Testis (tissue), 3 donors: ENCODE results near the gene SMURF1. TPM values are rescaled to one million over a fixed set of nuclear protein-coding genes. Genes with fewer than 3 reads are reported as not detected.

Source experiments
- DNase-seq: peaks from one replicate; pipeline ENCODE4 v3.0.0-alpha.2; 2019
- H3K27ac ChIP-seq, 2 donors: fragments of 200-600 bp; sonication (generic); one replicate each; pipeline ENCODE4 v1.5.1; 2019
- H3K27me3 ChIP-seq: fragments of 200-600 bp; sonication (generic); one replicate; pipeline ENCODE4 v1.5.1; 2019
- H3K36me3 ChIP-seq: fragments of 200-600 bp; sonication (generic); one replicate; pipeline ENCODE4 v1.5.1; 2017; ENCODE audit warnings: low read depth; ENCODE audit errors: missing control alignments
- H3K4me1 ChIP-seq: fragments of 200-600 bp; sonication (generic); one replicate; pipeline ENCODE4 v1.5.1; 2019
- H3K4me3 ChIP-seq, 2 donors: fragments of 200-600 bp; sonication (generic); one replicate each; pipeline ENCODE4 v1.5.1; 2017 to 2019
- H3K9me3 ChIP-seq: fragments of 200-600 bp; sonication (generic); one replicate; pipeline ENCODE4 v1.5.1; 2017
- POLR2A ChIP-seq: fragments of 450-650 bp; IDR thresholded peaks from one replicate; pipeline ENCODE4 v1.6.1; 2017; ENCODE audit warnings: antibody characterized with exemption, mild to moderate bottlenecking, moderate library complexity
- WGBS, 2 donors: methylation state at CpG; one replicate each; pipeline ENCODE4 v1.1.5; 2018; 5-methylcytosine and 5-hydroxymethylcytosine counted together
- intact Hi-C: fragments of 100-400 bp; cut with DNase I; formaldehyde crosslinking; loops from one replicate; pipeline ENCODE4 v1.15.1; 2023; ENCODE audit warnings: low total_unique reads
- polyA plus RNA-seq: library from polyadenylated mRNA; stranded (reverse); fragments of 350-450 nt; fragmentation: Illumina TruSeq; extraction: RNeasy Lipid Tissue Mini Kit (QIAGEN cat#74804); gene quantifications from one replicate; pipeline ENCODE4 v1.2.3, GENCODE V29; 2014; ENCODE audit warnings: low read depth, low replicate concordance; ENCODE audit not compliant: insufficient read depth
- total RNA-seq, 2 donors: library from RNA; depleted of rRNA; stranded (reverse); fragments of >200 nt; gene quantifications; one replicate each; pipeline ENCODE4 v1.2.3, GENCODE V29; 2016
- TF ChIP-seq, protein P1 (sequence below), 3 experiments: fragments of 450-650 bp in 2 of 3; fragments of 200-600 bp in 1 of 3; sonication (generic) in 1 of 3; IDR thresholded peaks; one replicate each; pipeline ENCODE4 v1.5.1; 2016 to 2019; ENCODE audit warnings: antibody characterized with exemption in 3 of 3, mild to moderate bottlenecking in 2 of 3, moderate library complexity in 1 of 3

The SMURF1 gene
- total and polyA plus RNA-seq, 3 donors from 2014 or later = 34.5 to 79.5 (median 46.9) TPM

DNA sequence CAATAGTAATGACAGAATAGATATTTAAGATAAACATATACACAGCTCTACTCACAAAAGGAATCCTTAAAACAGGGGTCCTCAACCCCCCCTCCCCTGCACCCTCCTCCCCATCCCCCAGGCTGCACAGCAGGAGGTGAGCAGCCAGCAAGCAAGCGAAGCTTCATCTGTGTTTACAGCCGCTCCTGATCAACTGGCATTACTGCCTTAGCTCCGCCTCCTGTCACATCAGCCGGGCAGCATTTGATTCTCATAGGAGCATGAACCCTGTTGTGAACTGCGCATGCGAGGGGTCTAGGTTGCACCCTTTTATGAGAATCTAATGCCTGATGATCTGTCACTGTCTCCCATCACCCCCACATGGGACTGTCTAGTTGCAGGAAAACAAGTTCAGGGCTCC lies 65.5 kb downstream of the SMURF1 start:
- H3K36me3 ChIP-seq = no peaks in the 10 kb centered on the region
- no peaks in the 10 kb centered on the region for H3K9me3 ChIP-seq
- no peak overlapping the region for H3K4me3 ChIP-seq
- H3K4me1 ChIP-seq = peaks cover 5% of the 10 kb centered on the region
- no peaks in the 10 kb centered on the region for H3K27me3 ChIP-seq
- WGBS, 2 donors = 75 to 93% methylated on average over 6 of the region's 6 CpGs
- no peak overlapping the region for H3K27ac ChIP-seq
- TF ChIP-seq, protein P1, sequence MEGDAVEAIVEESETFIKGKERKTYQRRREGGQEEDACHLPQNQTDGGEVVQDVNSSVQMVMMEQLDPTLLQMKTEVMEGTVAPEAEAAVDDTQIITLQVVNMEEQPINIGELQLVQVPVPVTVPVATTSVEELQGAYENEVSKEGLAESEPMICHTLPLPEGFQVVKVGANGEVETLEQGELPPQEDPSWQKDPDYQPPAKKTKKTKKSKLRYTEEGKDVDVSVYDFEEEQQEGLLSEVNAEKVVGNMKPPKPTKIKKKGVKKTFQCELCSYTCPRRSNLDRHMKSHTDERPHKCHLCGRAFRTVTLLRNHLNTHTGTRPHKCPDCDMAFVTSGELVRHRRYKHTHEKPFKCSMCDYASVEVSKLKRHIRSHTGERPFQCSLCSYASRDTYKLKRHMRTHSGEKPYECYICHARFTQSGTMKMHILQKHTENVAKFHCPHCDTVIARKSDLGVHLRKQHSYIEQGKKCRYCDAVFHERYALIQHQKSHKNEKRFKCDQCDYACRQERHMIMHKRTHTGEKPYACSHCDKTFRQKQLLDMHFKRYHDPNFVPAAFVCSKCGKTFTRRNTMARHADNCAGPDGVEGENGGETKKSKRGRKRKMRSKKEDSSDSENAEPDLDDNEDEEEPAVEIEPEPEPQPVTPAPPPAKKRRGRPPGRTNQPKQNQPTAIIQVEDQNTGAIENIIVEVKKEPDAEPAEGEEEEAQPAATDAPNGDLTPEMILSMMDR (IDR thresholded peaks at IDR 0.05) = no peak
- TF ChIP-seq POLR2A = no peak
- intact Hi-C loops = no loop called here
- no peak for DNase-seq

GRCh38 chr7:99076615-99077014 lies 67.3 kb downstream of the SMURF1 start:
- Histone ChIP-seq H3K9me3 (no peaks in the 10 kb centered on the region), H3K4me3 (no peak overlapping the region), H3K27ac (no peak overlapping the region), H3K4me1 (peaks cover 5% of the 10 kb centered on the region), H3K27me3 (no peaks in the 10 kb centered on the region), H3K36me3 (no peaks in the 10 kb centered on the region)
- TF ChIP-seq, protein P1 (IDR thresholded peaks at IDR 0.05) = no peak
- TF ChIP-seq POLR2A = no peak
- 79 to 85% methylated on average over 10 of the region's 10 CpGs for WGBS, 2 donors
- DNase-seq = no peak
- intact Hi-C loops = no loop called here

DNA sequence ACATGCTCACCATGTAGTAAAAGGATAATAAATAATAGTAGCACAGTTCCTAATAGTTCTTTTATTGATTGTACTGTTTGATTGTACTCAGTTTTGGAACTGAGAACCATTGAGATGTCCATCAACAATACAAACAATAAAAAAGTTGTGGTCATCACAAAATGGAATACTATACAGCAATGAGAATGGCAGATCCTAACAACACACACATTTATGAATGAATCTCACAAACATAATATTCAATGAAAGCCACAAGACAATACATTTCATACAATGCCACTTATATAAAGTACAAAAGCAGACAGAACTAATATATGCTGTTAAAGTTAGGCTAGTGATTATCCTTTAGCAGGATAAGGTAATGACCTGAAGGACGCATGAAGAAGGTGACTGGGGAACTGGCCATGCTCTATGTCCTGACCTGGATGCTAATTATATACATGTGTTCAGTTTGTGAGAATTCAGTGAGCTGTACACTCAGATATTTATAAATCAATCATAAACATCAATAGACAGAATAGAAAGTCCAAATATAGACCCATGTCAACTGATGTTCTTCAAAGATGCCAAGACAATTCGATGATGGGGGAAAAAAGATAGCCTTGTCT lies 70.0 kb downstream of the SMURF1 start:
- Histone ChIP-seq H3K9me3 (no peaks in the 10 kb centered on the region), H3K27ac (no peak overlapping the region), H3K36me3 (no peaks in the 10 kb centered on the region), H3K27me3 (no peaks in the 10 kb centered on the region), H3K4me3 (no peak overlapping the region), H3K4me1 (peaks cover 3% of the 10 kb centered on the region)
- intact Hi-C loops = no loop called here
- WGBS, 2 donors = 82 to 89% methylated on average over 2 of the region's 2 CpGs
- no peak for TF ChIP-seq POLR2A
- TF ChIP-seq, protein P1 (IDR thresholded peaks at IDR 0.05) = no peak
- no peak for DNase-seq

- Histone ChIP-seq H3K4me1 (no peaks in the 10 kb centered on the region), H3K36me3 (no peaks in the 10 kb centered on the region), H3K9me3 (no peaks in the 10 kb centered on the region), H3K27ac (no peak overlapping the region), H3K27me3 (no peaks in the 10 kb centered on the region), H3K4me3 (no peak overlapping the region)
- WGBS, 2 donors = 89 to 94% methylated on average over 7 of the region's 7 CpGs
- DNase-seq = no peak
- intact Hi-C loops = no loop called here
- TF ChIP-seq, protein P1 (IDR thresholded peaks at IDR 0.05) = no peak
- TF ChIP-seq POLR2A = no peak
Observed at GRCh38 chr7:99072126-99072525, 71.8 kb downstream of the SMURF1 start.

DNA sequence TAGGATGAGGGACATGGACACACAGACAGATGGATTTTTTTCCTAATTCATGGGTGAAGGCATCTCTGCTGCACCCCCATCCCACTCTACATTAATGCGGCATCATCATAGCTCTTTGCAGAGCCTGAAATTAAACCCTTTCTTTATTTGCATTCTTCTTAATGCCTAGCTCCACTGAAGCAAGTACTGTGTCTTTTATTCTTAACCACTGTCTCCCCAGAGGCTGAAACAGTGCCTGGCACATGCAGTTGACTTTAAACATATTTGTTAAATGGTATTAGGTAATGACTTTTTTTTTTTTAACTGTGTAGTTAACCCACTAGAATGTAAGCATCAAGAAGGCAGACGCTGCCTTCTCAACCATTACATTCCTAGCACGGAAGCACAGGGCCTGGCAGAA lies 73.5 kb downstream of the SMURF1 start:
- intact Hi-C loops = no loop called here
- 92 to 94% methylated on average over 3 of the region's 3 CpGs for WGBS, 2 donors
- Histone ChIP-seq H3K9me3 (no peaks in the 10 kb centered on the region), H3K4me1 (no peaks in the 10 kb centered on the region), H3K27me3 (no peaks in the 10 kb centered on the region), H3K36me3 (no peaks in the 10 kb centered on the region), H3K27ac (no peak overlapping the region), H3K4me3 (no peak overlapping the region)
- no peak for DNase-seq
- TF ChIP-seq, protein P1 (IDR thresholded peaks at IDR 0.05) = no peak
- no peak for TF ChIP-seq POLR2A
